OCI-LY1 (cell line): ENCODE data around the gene KRTAP29-1.

Experiments
- EZH2 ChIP-seq: fragments of 200-600 bp; sonication (generic), shearing (Covaris generic); IDR thresholded peaks from 2 replicates; pipeline ENCODE4 v1.8.0; 2017; ENCODE audit warnings: borderline replicate concordance, mixed run types, mild to moderate bottlenecking, antibody characterized with exemption, low read length, moderate library complexity, mixed read lengths
- TF ChIP-seq, protein P1 (sequence below): fragments of 200-600 bp; sonication (generic), shearing (Covaris generic); IDR thresholded peaks from 2 replicates; pipeline ENCODE4 v1.5.1; 2017; ENCODE audit warnings: mild to moderate bottlenecking, antibody characterized with exemption, low read length, moderate library complexity, mixed read lengths

GRCh38 chr17:41258406-41258805, 44.2 kb downstream of the KRTAP29-1 start:
- TF ChIP-seq, protein P1, sequence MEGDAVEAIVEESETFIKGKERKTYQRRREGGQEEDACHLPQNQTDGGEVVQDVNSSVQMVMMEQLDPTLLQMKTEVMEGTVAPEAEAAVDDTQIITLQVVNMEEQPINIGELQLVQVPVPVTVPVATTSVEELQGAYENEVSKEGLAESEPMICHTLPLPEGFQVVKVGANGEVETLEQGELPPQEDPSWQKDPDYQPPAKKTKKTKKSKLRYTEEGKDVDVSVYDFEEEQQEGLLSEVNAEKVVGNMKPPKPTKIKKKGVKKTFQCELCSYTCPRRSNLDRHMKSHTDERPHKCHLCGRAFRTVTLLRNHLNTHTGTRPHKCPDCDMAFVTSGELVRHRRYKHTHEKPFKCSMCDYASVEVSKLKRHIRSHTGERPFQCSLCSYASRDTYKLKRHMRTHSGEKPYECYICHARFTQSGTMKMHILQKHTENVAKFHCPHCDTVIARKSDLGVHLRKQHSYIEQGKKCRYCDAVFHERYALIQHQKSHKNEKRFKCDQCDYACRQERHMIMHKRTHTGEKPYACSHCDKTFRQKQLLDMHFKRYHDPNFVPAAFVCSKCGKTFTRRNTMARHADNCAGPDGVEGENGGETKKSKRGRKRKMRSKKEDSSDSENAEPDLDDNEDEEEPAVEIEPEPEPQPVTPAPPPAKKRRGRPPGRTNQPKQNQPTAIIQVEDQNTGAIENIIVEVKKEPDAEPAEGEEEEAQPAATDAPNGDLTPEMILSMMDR, result no peak
- no peak for TF ChIP-seq EZH2
